Peyer's patch (tissue), 4 donors: ENCODE data around the gene CBLB.

ENCODE experiments used
- POLR2A ChIP-seq, 2 donors: fragments of 450-650 bp; IDR thresholded peaks; one replicate each; pipeline ENCODE4 v1.5.1; 2017; ENCODE audit warnings: antibody characterized with exemption in 2 of 2, mild to moderate bottlenecking in 2 of 2, moderate library complexity in 2 of 2
- TF ChIP-seq, protein P1 (sequence below), 6 experiments: fragments of 450-650 bp in 4 of 6; fragments of 200-600 bp in 2 of 6; sonication (generic) in 1 of 6; IDR thresholded peaks; one replicate each; pipeline ENCODE4 v1.5.1; 2017 to 2019; ENCODE audit warnings: antibody characterized with exemption in 6 of 6, mild to moderate bottlenecking in 3 of 6, moderate library complexity in 1 of 6

DNA sequence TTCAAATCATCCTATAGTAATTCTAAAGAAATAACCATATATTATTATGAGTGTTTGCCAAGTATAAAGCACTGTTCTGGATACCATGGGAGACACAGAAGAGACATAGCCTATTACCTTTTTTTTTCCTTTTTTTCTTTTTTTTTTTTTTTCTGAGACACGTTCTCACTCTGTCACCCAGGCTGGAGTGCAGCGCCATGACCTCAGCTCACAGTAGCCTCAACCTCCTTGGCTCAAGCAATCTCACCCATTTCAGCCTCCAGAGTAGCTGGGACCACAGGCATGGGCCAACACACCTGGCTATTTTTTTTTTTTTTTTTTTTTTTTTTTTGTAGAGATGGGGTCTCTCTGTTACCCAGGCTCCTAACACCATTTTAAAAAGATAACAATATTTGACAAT lies 30.9 kb downstream of the CBLB start:
- TF ChIP-seq, protein P1, sequence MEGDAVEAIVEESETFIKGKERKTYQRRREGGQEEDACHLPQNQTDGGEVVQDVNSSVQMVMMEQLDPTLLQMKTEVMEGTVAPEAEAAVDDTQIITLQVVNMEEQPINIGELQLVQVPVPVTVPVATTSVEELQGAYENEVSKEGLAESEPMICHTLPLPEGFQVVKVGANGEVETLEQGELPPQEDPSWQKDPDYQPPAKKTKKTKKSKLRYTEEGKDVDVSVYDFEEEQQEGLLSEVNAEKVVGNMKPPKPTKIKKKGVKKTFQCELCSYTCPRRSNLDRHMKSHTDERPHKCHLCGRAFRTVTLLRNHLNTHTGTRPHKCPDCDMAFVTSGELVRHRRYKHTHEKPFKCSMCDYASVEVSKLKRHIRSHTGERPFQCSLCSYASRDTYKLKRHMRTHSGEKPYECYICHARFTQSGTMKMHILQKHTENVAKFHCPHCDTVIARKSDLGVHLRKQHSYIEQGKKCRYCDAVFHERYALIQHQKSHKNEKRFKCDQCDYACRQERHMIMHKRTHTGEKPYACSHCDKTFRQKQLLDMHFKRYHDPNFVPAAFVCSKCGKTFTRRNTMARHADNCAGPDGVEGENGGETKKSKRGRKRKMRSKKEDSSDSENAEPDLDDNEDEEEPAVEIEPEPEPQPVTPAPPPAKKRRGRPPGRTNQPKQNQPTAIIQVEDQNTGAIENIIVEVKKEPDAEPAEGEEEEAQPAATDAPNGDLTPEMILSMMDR (IDR thresholded peaks at IDR 0.05) = no peak
- TF ChIP-seq POLR2A (IDR thresholded peaks at IDR 0.05) = no peak
